ENCODE data around the gene GPATCH4.
"Not testable (repeated sequence)": the region's sequence is repeated elsewhere in the genome, so short reads cannot be mapped to it uniquely, and the experiment has no call there.

GPATCH4 gene
- 24.3 to 29.3 reads per million in 2 donors for total RNA-seq

GRCh38 chr1:156601122-156601830 lies at the start of gene GPATCH4:
GPATCH4 (minus strand) TSS chr1:156601479.
- DNase-seq, result peak; percentile 30 to 87 (median 62)

DNA sequence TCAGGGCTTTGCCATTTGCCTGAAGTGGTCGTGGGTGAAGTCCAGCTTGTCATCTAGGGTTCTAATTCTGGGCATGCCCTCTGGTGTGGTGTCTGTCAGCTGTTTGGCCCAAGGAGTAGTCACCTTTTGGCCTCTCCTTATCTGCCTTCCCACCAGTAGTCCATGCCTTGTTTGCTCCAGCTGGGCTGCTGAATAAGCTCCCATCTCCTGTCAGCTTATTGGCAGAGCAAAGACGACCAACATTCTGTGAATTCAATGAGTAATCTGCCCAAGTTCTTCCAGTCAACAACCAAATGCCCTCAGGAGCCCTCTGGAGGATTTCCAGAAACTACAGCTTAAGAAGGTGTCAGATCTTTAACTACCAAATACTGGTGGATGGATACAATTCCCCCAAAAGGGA lies 47.7 kb upstream of the GPATCH4 start:
- DNase-seq, result no peak

DNA sequence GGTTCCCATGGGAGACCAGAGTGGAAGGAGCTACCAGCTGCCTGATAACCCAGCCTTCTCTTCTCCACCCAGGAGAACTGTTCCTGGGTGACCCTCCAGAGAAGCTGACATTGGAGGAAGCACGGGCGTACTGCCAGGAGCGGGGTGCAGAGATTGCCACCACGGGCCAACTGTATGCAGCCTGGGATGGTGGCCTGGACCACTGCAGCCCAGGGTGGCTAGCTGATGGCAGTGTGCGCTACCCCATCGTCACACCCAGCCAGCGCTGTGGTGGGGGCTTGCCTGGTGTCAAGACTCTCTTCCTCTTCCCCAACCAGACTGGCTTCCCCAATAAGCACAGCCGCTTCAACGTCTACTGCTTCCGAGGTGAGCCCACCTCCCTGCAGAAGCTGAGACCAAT lies 47.2 kb upstream of the GPATCH4 start:
- no peak for DNase-seq

- no peak for DNase-seq
Measured at GRCh38 chr1:156647351-156647750, 46.1 kb upstream of the GPATCH4 start.

GRCh38 chr1:156646738-156647211 lies 45.5 kb upstream of the GPATCH4 start:
- no peak for DNase-seq

DNA sequence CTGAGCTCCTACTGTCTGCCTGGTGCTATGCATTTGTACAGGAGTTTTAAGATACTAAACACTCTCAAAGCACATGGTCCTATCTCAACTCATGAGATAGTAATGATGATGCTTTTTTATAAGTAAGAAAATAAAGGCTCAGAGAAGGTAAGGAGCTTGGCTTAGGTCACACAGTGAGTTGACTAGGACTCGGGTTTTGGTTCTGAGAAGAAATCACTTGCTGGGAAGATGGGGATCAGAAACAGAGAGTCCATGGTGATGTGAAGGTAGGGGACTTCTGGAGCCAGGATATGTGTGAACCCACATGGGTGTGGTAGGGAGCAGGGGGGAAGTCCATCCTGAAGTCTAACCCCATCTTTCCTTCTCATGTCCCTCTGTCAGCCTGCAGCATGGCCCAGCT lies 44.4 kb upstream of the GPATCH4 start:
- no peak for DNase-seq

- no peak for DNase-seq
Measured at GRCh38 chr1:156645056-156645455, 43.8 kb upstream of the GPATCH4 start.

- DNase-seq, result no peak
Measured at GRCh38 chr1:156644640-156645039, 43.4 kb upstream of the GPATCH4 start.

DNA sequence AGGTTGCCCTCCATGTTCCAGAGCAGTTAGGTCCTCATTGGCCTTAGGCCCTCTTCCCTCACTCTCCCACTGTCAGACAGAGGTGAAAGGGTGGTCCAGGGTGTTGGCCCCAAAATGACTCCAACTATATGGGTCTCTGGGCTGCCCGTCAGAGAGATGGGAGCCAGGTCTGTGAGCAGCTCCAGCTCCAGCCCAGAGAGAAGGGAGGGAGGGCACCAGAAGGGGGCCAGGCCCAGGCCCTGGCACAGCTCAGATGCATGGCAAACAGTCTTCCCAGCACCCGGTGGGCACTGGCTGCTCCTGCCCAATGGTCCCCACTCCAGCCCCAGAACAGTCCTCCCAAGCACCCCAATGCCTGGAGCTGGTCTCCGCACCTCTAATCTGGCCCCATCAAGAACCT lies 42.9 kb upstream of the GPATCH4 start:
- no peak for DNase-seq

DNA sequence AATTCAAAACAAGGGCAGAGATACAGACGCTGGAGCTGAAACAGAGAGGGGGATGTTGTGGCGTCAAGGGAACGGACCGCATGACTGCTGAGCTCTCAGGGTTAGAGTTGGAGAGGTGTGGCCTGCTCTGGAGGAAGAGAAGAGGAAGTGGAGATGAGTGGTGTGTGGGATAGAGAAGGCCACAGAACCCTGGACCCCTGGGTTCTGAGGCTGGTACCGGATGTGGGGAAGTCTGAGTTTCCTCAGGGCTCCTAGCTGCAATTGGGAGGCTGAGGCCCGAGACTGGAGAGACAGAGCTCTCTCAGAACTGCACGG lies 42.5 kb upstream of the GPATCH4 start:
- peak in 1 of 5 experiments; percentile 81 for DNase-seq

- no peak for DNase-seq
Measured at GRCh38 chr1:156643049-156643777, 41.9 kb upstream of the GPATCH4 start.

DNA sequence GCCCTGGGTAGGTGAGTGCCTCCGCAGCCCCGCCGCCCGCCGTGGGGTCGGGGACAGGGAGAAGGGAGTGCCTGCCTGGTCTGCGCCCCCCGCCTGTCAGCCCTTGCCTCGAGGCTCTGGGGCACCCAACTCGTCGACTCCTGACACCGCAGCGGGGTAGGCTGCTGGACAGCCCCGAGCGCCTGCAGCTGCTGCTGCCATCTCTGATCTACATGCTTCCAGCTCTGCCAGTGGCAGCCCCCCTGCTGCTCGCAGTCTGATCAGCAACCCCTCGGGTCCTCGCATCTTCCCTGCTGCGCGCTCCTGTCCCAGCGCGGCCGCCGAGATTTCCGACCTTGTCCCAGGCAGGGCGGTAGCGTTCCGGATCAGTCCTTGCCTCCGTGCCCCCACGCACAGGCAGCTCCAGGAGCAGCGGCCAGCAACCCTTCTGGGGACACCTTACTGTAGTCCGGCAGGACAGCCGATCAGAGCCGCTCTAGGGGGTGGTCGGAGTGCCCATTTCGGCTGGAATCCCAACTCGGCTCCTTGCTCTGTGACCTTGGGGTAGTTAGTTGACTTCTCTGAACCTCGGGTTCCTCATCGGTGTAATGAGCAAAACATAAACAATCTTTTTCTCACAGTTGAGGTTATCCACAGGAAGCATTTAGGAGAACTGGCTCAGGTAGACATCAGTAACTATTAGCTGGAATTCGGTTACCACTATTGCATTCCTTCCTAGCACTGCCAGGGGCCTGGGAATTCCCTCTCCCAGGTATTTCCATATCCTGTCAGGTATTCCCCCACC lies 41.2 kb upstream of the GPATCH4 start:
- DNase-seq, result no peak

- DNase-seq, result no peak
Measured at GRCh38 chr1:156641761-156642264, 40.5 kb upstream of the GPATCH4 start, which contains the start of gene BCAN. BCAN (plus strand) TSS chr1:156642117; CDS start chr1:156646055, 3,938 bp downstream.

DNA sequence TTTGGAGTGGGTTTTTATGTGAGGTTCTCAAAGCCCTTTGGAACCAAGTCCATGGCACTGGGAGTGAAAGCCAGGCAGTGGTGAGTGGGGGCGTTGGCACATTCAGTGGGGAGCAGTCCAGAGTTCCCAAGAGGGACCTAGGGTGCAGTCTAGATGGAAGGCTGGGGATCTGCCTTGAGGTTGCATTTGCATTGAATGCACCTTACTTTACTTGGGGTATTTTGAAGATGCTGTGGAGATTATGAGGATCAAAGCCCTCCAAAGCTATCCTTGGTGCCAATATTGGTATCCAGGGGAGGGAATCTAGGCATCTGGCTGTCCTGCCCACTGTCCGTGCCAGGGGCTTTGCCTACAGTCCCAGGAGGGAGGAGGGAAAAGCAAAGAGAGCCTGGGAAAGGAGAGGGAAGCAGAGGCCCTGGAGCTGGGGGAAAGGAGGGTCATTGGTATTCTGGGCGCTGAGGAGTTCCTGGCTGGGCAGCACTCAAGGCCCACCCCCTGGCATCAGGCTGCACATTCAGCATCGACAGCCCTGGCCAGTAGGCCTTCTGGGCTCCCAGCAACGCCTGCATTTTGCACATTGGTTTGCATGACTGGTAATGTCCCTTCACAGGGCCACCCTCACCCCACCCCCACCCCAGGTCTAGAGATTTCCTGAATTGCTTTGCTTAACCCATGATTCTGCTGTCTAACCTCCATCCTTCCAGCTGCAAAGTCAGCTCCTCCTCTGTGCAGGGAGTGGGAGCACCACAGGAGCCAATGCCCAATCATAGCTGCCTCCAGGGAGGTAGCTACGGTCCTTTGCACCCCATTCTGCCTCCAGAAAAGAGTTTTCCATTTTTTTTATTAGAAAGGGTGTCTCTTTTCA lies 39.8 kb upstream of the GPATCH4 start:
- DNase-seq, result no peak

GRCh38 chr1:156639601-156640101 lies 38.4 kb upstream of the GPATCH4 start:
- DNase-seq, result no peak

GRCh38 chr1:156638189-156638985 lies 37.1 kb upstream of the GPATCH4 start:
- no peak for DNase-seq

GRCh38 chr1:156632355-156632754 lies 31.1 kb upstream of the GPATCH4 start:
- DNase-seq, result no peak

GRCh38 chr1:156631152-156631551 lies 29.9 kb upstream of the GPATCH4 start:
- not testable (repeated sequence) for DNase-seq

DNA sequence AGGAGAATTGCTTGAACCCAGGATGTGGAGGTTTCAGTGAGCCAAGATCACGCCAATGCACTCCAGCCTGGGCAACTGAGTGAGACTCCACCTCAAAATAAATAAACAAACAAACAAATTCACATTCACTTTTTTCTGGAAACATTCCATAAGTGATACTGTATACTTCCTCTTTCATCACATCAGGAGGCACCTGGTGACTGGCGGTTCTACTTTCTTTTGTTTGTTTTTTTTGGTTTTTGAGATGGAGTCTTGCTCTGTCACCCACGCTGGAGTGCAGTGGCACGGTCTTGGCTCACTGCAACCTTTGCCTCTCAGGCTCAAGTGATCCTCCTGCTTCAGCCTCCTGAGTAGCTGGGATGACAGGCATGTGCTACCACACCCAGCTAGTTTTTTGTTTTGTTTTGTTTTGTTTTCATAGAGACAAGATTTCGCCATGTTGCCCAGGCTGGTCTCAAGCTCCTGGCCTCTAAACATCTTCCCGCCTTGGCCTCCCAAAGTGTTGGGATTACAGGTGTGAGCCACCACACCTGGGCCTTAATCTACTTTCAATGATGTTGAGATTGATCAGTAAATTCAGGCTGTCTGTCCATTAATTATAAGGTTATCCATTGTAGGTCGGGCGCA lies 28.7 kb upstream of the GPATCH4 start:
- DNase-seq, result no peak

GRCh38 chr1:156627313-156627880 lies 26.1 kb upstream of the GPATCH4 start:
- no peak for DNase-seq
